ENCODE data around the gene BSN. TPM values are rescaled to one million over a fixed set of nuclear protein-coding genes. Genes with fewer than 3 reads are reported as not detected.

BSN gene
- total RNA-seq, 6 experiments from 2014 or later, result 0.31 to 0.68 (median 0.50) TPM

GRCh38 chr3:49719214-49719884, 165.1 kb downstream of the BSN start, which contains the start of gene AMIGO3:
AMIGO3 (minus strand) TSS chr3:49719684; CDS start chr3:49719465, 219 bp downstream.
- H3K36me3 ChIP-seq, result peaks cover 0 to 26% (median 10%) of the 10 kb centered on the region in 4 donors

More at GRCh38 chr3:49719214-49719884, 165.1 kb downstream of the BSN start, which contains the start of gene AMIGO3:
- no peak within 1 kb of the TSS for H3K27ac ChIP-seq
- H3K4me1 ChIP-seq, result peaks cover 0 to 21% (median under 1%) of the 10 kb centered on the region in 4 donors
- 8% methylated on average over 8 of the region's 50 CpGs for WGBS (ENCODE audit: insufficient coverage, low coverage, low lambda C conversion rate, missing lambda C conversion rate)
- DNase-seq (peak; percentile 94 to 96 (median 94)), ATAC-seq (peak; percentile 56 to 72 (median 68))
- intact Hi-C loops (cut with DNase I), result no loop called here
- peak within 1 kb of the TSS; percentile 26 to 51 (median 31) for H3K4me3 ChIP-seq
- TF ChIP-seq CTCF (IDR thresholded peaks at IDR 0.05) (peak; percentile 26 to 50 (median 38)), POLR2A (IDR thresholded peaks at IDR 0.05) (peak; percentile 63)
- H3K27me3 ChIP-seq, result no peaks in the 10 kb centered on the region
- no peaks in the 10 kb centered on the region for H3K9me3 ChIP-seq

Small RNAs within 50 kb of the gene (small RNA-seq; reads per million reads assigned to genes)
- 0 reads per million in 2 experiments for gene AMIGO3

Other genes starting within 250 kb of the BSN start
- gene USP4, start 214.4 kb upstream of the BSN start, total RNA-seq, result 10 to 100 TPM; 10.0 to 26.3 (median 22.2) TPM
- gene GPX1, start 196.1 kb upstream of the BSN start, total RNA-seq, result 100 to 1,000 TPM; 127 to 455 (median 278) TPM
- gene RHOA, start 142.5 kb upstream of the BSN start, total RNA-seq, result 100 to 1,000 TPM; 142 to 251 (median 171) TPM
- 10 to 100 TPM; 15.9 to 26.0 (median 19.4) TPM for gene TCTA, start 142.1 kb upstream of the BSN start, total RNA-seq
- 10 to 100 TPM in 5 of 6 experiments, 1 to 10 TPM in 1; 8.4 to 52.0 (median 31.3) TPM for gene AMT, start 132.0 kb upstream of the BSN start, total RNA-seq
- gene NICN1, start 125.2 kb upstream of the BSN start, total RNA-seq, result 10 to 100 TPM in 2 of 6 experiments, 1 to 10 TPM in 4; 2.2 to 13.1 (median 8.3) TPM
- 10 to 100 TPM; 54.5 to 92.5 (median 65.2) TPM for gene DAG1, start 84.2 kb upstream of the BSN start, total RNA-seq
- 100 to 1,000 TPM in 2 of 6 experiments, 10 to 100 TPM in 4; 60.9 to 114 (median 90.5) TPM for gene APEH, start 119.9 kb downstream of the BSN start, total RNA-seq
- gene MST1, start 135.0 kb downstream of the BSN start, total RNA-seq, result 100 to 1,000 TPM; 321 to 695 (median 632) TPM
- gene RNF123, start 135.1 kb downstream of the BSN start, total RNA-seq, result 10 to 100 TPM; 32.4 to 48.3 (median 39.9) TPM
- gene AMIGO3, start 165.2 kb downstream of the BSN start, total RNA-seq, result 1 to 10 TPM in 1 of 6 experiments, under 1 TPM in 3, not detected in 2; 0.07 to 2.4 (median 0.64) TPM
- 10 to 100 TPM; 12.2 to 34.2 (median 25.6) TPM for gene GMPPB, start 169.5 kb downstream of the BSN start, total RNA-seq
- 10 to 100 TPM; 12.6 to 19.6 (median 16.2) TPM for gene IP6K1, start 232.1 kb downstream of the BSN start, total RNA-seq
- not detected for gene CDHR4, start 245.4 kb downstream of the BSN start, total RNA-seq
- gene INKA1, start 248.8 kb downstream of the BSN start, total RNA-seq, result 1 to 10 TPM in 1 of 6 experiments, under 1 TPM in 5; 0.46 to 1.2 (median 0.73) TPM

Measured in right lobe of liver (tissue), 6 donors.